GM19043 (cell line): ENCODE measurements around the gene BPIFB1.

Experiments used
- ATAC-seq: cut with Tn5 transposase; IDR thresholded peaks from one replicate; pipeline ENCODE4 v1.9.1; 2021; ENCODE audit warnings: low read depth; ENCODE audit not compliant: unreplicated experiment

Gene BPIFB1

DNA sequence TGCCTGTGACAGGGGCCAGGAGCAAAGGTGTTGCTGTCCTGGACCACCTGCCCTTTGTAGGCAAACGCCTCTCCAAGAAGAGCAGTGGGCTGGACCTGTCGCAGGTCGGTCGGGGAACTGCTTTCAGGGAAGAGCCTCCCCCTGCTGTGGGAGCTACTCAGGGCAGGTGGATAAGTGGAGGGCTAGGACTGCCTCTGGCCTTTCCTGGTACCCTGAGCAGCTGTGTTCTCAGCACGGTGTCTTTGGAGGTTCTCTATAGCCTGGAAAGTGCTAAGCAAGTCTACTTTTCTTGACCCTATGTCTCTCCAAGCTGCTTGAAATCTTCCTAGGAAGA, 35.0 kb downstream of the BPIFB1 start:
- ATAC-seq: no peak

DNA sequence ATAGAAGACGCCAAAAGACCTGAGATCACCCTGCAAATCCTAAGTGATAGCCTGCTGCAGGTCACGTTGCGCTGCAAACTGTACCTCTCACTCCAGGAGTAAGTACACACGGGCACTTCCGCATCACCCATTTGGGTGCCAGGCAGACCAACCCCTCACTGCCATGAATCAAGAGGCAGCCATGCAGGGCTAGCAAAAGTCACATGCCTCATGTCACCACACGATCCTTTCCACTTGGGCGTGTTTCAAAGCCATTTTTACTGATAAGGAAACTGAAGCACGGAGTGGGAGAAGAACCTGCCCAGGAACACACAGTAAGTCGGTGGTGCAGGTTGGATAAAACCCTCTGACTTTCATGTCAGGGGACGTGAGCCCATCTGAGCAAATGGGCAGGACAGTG, 37.0 kb downstream of the BPIFB1 start:
- ATAC-seq: no peak

DNA sequence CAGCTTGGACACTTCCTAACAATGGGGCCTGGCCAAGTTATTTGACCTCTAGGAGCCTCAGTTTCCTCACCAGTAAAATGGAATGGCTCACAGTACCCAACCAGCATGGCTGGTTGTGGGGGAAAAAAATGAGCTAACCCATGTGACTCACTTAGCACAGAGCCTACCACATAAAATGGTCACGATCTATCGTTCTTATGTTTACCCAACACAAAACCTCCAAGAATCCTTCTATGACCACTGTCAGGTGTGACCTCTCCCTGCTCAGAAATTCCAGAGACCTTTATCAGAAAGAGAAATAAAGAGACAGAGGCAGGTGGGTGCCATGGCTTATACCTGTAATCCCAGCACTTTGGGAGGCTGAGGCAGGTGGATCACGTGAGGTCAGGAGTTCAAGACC, 39.4 kb downstream of the BPIFB1 start:
- no peak for ATAC-seq

DNA sequence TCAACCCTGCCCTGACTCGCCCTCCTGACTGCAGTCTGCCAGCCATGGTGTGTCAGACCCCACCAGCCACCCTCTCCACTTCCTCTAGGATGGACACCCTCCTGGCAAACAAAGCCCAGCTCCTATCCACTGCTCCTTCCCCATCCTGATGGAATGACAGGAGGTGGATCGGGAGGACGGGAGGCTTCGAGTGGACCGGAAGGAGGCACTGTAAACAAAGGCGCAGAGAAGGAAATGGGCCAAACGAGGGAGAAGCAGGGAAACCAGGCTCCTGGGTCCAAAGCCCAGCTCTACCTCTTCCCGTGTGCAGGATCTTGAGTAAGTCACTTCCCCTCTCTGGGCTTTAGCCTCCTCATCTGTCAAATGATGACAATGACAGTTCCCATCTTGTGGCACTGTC, 40.2 kb downstream of the BPIFB1 start:
- ATAC-seq: no peak

DNA sequence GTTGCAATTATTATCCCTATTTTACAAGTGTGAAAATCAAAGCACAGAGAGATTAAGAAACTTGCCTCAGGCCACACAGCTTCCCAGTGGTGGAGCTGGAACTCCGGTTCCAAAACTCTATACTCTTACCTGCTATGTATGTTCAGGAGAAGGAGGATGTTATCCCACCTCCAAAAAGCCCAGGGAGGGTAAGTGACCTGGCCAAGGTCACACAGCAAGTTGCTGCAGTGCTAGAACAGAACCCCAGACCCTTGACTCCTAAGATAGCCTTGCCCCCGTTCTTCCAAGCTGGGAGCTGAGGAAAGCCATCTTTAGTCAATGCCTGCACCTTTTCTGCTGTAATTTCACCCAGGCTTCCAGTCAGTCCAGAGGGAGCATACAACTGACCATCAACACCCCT, 42.3 kb downstream of the BPIFB1 start:
- no peak for ATAC-seq

DNA sequence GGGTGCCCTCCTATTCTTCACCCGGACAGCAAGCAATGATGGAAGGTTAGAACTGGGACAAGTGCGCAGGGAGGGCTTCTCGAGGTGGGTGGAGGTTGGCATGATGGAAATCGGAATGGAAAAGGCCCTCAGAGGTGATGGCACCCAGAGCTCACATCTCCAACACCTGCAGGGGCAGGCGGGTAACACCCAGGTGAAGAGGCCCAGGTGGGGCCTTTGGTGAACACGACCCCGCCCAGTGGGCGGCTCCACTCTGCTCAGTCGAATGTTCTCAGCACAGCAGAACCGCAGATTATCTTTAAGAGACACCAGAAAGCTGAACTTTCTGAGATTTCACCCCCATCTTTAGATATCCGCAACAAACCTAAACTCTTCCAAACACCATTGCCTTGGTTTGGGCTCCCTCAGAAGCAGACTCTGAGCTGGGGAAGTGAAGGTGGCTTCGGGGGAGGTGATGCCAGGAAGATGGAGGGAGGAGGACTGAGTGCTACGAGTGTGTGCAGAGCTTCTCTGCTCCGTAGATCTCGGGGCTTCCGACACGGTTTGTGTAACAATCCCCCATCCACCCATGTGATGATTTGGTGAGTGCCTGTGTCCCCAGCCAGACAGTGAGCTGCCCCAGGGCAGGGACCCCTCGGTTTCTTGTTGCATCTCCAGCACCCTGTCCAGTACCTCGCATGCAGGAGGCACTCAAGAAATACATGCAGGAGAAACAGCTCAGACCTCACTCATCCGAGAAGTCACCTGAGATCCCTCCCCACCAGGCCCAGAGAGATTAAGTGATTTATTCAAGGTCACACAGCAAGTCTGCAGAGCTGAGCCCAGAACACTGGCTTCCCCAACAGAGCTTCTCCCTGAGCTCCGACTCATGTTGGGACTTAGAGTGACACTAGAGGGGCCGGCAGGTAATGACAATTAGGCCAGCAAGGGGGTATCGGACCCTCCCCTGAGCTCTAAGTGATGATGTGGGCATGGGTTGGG, 45.4 kb downstream of the BPIFB1 start:
- ATAC-seq: no peak

DNA sequence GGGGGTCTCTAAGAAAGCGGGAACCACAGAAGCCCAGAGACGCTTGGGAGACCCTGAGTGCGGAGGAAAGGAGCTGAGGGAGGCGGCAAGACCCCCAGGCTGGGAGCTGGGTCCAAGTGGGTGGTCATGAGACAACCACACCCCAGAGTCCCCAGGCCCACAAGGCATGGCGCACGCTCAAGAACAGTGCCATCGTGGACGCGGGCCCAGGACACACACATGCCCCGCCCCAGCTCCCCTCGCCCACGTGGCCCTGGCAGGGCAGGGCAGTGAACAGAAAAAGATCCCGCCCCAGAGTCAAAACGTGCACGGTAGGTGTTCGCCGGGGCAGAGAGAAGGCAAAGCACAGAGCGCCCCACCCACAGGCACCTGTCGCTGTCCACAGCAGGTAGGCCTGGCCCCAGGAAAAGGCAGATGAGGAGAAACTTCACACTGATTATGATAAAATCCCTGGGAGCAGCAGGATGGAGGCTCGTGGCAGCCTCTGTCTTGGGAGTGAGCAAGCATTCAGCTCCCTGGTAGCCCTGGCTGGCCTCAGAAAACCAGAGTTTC, 50.0 kb downstream of the BPIFB1 start:
- ATAC-seq: no peak

DNA sequence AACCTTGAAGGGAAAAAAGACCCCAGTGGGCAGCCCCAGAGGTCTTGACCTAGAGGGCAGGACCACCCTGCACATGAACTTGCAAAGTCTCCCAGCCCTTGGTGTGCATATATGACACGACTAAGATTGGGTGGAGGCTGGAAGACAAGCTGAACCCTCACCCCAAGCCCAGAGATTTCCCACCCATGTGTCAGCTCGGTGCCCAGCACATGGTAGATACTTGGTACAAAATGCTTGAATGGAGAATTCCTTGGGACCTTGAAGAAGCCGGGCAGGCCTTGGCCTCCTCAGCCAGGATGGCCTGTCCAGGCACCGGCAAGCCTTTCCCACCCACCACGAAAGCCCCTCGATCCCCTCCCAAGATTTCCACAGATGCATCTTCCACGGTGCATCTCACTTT, 50.6 kb downstream of the BPIFB1 start:
- no peak for ATAC-seq

DNA sequence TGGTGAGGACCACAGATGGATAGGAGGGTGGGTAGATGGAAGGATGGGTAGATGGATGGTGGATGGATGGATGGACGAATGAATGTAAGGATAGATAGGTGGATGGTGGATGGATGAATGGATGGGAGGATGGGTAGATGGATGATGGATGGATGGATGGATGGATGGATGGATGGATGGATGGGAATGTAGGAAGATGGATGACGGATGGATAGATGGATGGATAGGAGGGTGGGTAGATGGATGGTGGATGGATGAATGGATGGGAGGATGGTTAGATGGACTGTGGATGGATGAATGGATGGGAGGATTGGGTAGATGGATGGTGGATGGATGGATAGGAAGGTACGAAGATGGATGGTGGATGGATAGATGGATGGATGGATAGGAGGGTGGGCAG, 51.1 kb downstream of the BPIFB1 start:
- ATAC-seq: no peak

DNA sequence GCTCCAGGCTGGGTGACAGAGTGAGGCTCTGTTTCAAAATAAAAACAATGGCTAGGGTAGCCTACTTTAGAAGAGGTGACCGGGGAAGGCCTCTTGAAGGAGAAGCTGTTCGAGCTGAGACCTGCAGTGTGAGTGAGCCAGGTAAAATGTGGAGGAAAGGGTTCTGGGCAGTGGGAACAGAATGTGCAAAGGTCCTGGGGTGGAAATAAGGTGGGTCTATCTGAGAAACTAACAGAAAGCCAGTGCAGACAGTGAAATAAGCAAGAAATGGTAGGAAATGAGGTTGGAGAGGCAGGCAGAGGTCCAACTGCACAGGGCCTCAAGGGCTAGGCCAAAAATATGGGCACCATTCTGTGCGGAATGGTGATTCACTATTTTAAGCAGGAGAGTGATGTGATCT, 53.4 kb downstream of the BPIFB1 start:
- ATAC-seq: no peak

DNA sequence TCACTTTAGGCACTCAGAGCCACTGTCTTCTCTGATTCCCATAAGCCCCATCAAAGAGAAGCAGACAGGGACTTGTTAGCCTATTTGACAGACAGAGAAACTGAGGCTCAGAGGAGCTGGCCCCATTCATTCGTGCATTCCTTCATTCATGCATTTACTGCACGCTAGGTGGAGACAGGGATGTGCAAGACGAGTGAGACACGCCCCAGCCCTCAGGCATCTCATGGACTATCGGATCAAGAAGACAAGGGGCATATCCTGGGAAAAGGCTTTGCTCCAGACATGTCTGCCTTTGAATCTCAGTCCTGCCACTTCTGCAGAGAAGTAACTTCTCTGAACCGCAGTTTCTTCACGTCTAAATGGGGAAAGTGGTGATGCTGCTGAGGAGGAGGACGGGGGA, 54.1 kb downstream of the BPIFB1 start:
- ATAC-seq: no peak

DNA sequence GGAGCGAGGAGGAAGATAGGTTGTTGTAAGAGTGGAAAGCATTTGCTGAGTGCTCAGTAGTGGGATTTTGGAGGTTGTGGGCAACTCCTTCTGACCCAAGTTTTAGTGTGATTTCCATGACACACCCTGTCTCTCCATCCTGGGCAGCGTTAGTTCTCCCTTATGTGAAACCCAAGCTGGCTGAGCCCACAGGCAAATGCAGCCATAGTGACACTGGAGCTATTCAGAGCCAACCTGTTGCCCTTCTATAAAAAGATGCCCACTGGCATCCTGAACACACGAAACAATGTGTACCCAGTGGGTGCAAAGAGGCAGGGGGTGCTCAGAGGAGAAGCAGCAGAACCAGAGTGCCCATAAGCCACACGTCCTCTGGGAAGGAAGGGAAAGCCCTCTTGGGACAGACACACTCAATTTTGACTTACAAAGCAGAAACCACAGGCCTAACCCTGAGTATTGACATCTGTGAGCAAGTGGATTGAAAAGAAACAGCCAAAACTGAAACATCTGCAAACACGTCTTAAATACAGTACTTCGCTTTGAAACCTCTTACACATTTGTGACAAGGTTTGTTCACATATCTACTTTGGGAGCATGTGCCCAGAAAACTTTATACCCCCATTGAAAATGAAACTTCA, 54.6 kb downstream of the BPIFB1 start:
- ATAC-seq: no peak

DNA sequence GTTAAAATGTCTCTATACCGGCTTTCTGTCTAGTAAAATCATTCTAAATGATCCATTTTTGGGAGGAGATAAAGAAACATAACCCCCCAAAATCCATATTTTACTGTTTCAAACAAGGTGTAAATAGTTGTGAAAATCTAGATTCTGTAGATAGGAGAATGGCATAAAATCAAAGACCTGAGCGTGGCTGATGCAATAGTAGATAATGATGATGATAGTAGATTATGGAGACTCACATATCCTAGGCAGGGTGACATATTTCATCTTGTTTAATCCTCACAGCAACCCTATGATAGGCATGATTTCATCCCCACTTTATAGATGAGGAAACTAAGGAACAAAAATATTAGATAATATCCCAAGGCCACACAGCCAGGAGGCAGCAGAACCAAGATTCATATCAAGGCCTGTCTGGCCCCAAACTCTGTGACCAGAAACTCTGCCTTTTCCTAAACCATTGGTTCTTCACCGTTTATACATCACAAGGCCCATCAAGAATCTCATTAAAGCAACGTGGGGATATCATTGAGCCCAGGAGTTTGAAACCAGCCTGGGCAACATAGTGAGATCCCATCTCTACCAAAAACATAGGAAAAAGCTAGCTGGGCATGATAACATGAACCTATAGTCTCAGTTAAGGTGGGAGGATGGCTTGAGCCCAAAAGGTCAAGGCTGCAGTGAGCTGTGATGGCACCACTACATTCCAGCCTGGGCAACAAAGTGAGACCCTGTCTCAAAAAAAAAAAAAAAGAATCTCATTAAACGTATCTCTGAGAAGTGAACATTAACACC, 55.6 kb downstream of the BPIFB1 start:
- no peak for ATAC-seq

DNA sequence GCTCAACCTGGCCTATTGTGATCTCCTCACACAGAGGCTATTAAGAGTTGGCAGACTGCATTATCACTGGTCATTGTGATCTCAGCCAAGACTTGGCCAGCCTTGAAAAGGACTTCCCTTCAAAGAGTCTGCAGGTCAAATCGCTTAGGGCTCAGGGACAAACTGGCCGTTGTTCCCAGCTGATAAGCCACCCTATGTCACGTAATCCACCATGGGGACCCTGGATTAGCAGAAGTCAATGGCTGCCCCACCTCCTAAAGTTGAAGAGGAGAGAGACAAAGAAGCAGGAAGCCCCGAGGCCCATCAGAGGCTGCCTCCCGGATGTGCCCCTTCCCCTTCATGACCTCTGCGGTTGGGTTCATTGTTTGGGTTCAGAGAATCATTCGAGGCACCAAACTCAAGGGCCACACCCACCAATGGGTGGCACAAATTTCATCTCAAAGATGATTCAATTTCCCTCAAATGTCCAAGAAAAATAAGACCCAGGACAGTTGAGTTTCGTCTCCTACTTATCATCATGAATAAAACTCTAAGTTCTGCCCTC, 56.6 kb downstream of the BPIFB1 start:
- no peak for ATAC-seq

DNA sequence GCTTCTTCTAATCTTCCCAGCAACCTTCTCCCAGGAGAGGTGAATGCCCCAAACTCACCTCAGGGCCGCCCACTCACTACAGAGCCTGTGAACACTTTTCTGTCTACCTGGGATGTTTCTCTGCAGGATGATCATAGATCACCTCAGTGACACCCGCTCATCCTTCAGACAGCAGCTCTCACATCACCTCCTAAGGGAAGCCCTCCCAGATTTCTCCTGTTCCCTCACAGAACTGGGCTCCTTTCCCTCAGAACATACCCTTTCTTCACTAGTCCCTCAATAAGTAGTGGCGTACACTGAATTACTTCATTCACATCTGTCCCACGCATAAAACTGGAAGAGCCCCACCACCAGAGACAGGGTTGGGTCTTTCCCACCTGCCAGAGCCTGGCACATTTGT, 60.5 kb downstream of the BPIFB1 start:
- ATAC-seq: no peak

DNA sequence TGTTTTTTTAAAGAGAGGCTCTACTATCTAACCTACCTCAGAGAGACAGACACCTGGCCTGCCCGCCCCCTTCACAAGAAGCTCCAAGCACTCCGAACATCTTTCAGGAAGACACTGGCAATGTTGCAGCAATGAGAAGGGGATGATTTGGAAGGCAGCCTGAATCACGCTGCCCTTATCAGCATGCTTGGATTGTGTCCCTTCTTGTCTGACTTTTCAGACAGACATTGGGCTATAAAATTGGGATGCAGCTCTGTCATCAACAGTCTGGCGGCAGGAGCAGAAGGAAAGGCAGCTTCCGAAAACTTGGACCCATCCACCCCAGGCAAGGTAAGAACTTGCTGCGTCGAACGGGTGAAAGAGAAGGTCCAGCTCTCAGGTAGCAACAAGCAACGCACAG, 62.3 kb downstream of the BPIFB1 start:
- no peak for ATAC-seq

DNA sequence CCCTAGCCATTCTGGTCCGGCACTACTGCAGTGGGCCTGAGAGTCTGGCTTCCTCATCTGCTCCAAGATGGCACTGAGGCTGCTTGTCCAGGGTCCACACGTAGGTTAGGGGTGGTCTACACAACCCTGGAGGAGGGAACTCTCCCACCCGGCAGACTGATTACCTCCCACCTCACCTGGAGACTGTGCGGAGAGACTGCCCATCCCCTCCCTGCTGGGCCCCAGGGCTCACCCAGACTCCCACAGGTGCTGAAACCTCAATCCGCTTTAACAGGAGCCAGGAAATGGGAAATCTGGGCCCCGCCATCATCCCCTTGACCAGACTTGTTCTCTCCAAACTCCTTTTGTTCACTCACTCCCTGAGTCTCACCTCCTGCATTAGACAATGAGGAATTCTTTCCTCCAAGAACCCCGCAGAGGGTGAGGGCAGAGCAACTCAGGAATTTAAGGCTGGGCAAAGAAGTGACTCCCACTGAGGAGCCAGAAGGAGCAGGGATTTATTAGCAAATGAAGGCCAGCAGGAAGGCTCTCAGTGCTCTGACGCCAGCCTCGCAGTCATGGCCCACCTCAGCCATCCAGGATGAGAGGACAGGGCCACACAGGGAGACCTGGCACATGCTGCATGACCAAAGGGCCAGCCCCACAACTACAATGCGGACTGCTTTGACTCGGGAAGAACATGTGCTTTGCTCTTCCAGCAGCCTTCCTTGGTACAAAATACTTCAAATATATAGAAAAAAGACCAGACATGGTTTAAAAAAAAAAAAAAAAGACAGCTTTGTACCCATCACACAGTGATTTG, 65.3 kb downstream of the BPIFB1 start:
- ATAC-seq: no peak

DNA sequence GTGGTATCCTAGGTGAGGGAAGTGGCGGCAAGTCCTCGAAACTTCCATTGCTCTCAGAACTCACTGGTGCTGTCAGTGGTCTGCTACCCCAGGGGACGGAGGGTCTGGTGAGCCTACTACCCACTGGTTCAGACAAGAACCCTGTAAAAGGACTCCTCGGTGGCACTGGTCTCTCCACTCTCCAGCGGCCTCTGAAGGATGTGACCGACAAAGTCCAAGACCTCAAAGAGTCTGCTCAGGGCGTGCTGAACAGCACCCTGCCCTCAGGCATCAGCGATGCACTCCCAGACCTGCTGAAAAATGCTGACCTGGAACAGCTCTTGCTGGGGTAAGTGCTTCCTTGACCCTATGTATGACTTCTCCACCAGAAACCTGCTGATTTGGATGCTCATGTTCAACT, 66.5 kb downstream of the BPIFB1 start:
- no peak for ATAC-seq

DNA sequence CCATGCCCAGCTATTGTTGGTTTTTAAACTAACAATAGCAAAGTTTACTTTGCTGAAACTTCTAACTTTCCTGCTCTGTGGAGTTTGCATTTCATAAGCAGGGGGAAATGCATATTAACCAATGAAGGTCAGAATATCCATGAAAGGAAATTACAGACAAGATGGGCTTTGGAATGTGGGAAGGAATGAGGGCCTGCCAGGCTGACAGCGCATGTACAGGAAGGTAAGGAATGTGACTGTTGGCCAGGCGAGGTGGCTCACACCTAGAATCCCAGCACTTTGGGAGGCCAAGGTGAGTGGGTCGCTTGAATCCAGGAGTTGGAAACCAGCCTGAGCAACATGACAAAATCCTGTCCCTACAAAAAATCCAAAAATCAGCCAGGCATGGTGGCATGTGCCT, 68.7 kb downstream of the BPIFB1 start:
- ATAC-seq: no peak
